Iris pigment epithelial cell (primary cell): ENCODE results near the gene SLC12A7.
"Not testable (repeated sequence)": the region's sequence is repeated elsewhere in the genome, so short reads cannot be mapped to it uniquely, and the experiment has no call there.

Experiments used
- DNase-seq: peaks from one replicate; pipeline ENCODE4 v3.0.0-alpha.2; 2011; ENCODE audit warnings: low read depth

The SLC12A7 gene

GRCh38 chr5:1034986-1035385 is 76.9 kb downstream of the SLC12A7 start:
- no peak for DNase-seq

DNA sequence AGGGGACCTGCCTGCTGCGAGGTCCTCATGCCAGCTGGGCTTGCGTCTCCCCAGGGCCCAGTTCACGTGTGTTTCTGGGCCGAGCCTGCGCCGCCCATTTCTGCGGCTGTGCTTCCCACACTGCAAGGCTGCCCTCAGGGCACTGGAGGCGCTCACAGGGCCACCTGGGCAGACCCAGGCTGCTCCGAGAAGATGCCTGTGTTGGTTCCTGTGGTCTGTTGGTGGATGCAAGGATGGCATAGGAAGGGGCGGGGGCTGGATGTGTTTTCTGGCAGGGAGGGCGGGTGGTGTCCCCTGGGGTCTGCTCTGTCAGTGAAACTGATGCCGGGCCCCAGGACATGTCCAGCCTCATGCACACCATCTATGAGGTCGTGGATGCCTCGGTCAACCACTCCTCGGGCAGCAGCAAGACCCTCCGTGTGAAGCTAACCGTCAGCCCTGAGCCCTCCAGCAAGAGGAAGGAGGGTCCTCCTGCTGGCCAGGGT is 77.4 kb downstream of the SLC12A7 start:
- no peak for DNase-seq

DNA sequence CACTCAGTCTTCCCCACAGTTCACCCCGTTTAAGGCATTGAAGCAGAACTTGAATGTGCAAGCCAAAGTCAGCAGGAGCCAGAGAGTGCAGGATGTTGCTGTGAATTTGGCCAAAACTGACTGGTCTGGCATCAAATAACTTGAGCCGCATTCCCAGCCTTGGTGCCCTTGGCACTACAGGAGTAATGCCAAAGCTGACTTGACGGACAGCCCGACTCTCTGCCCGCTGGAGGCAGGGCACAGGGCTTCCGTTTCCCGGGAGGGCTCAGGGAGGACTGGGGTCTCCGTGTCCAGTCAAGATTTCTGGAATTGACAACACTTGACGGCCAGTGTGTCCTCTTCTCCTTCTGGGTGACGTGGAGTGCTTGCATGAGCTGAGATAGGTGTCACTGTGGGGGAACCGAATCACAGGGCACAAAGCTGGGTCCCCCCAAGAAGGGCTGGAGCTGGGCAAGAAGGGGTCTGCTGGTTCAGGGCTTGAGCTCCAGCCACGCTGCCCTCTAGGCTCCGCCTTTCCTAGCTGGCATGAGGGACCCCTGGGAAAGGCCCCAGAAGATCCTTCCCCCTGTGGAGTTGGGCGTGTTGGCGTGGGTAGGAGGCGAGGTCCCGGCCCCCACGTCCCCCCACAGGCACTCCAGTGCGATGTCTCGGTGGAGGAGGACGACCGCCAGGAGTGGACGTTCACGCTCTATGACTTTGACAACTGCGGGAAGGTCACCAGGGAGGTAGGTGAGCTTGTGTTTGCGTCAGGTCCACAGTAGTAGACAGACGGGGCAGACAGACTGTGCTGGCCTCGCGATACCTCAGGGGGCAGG is 78.0 kb downstream of the SLC12A7 start:
- DNase-seq = no peak

- no peak for DNase-seq
Observed at GRCh38 chr5:1033178-1033577, 78.7 kb downstream of the SLC12A7 start.

GRCh38 chr5:1032551-1033027 is 79.3 kb downstream of the SLC12A7 start:
- DNase-seq = no peak

DNA sequence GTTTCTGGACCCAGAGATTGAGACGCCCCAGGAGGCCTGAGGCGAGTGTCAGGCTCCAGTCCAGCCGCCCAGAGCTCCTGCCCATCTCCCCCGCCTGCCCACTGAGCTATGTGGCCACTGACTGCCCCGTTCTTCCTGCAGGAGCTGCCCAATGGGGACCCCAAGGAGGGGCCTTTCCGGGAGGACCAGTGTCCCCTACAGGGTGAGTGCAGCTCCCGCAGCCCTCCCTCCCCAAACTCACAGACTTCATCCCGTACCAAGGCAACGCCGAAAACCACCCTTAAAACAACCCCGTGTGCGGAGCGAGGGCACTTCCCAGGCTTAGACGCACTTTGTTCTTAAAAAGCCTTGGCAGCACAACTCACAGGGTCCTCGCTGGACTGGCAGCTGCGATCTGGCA is 79.9 kb downstream of the SLC12A7 start:
- no peak for DNase-seq

- DNase-seq = no peak
Observed at GRCh38 chr5:1031306-1031959, 80.4 kb downstream of the SLC12A7 start.

- DNase-seq = no peak
Observed at GRCh38 chr5:1030801-1031271, 81.0 kb downstream of the SLC12A7 start.

DNA sequence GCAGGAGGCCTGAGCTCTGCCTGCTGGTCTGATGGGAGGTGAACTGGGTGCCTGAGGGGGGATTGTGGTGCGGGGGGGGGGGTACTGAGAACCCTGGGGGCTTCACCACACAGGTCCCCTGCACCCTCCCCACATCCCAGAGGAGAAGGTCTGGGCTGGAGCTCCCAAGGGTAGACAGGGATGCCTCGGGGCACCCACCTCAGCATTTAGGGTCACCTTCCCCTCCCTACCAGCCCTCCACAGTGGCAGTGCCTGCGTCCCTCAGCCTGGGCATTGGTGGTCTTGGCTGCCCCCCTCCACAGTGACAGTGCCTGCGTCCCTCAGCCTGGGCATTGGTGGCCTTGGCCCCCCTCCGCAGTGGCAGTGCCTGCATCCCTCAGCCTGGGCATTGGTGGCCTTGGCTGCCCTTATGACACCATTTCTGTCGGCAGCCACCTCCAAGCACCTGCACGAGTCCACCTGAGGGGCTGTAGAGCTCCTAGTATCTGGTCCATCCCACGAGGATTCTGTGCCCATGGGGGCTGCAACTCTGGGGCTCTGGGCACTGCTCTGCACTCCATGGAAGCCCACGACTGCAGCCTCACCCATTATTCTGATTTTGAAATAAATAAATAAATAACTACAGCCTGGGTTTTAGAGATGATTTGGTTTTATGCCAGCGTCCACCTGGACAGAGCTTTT is 81.8 kb downstream of the SLC12A7 start:
- no peak for DNase-seq

DNA sequence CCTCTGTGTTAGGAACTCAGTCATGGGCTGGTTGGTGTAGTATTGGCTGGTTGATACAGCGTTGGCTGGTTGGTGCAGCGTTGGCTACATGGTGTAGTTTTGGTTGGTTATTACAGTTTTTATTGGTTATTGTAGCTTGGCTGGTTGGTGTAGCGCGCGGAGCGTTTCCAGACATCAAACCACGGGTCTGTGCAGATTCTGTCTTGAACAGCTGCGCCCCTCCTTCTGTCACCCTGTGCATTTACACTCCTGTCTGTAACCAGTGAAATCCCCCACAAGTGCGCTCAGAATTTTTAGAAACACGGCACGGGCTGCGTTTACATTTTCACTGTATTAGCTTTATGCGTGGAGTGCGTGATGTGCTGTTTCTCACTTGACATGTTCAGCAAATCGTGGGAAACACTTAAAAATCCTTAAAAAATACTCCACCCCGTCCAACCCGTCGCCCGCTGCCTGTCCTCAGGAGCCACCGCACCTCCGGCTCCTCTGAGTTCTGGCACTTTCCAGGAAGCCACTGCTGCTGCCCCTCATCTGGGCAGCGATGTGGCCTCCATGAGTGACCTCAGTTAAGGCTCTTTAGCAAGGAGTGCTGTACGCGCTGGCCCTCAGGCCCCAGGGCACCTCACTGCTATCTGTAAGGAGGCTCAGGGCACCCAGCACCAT is 82.5 kb downstream of the SLC12A7 start:
- DNase-seq = no peak

GRCh38 chr5:1028481-1029281 is 83.2 kb downstream of the SLC12A7 start:
- DNase-seq = no peak

- no peak for DNase-seq
Observed at GRCh38 chr5:1027631-1028441, 84.0 kb downstream of the SLC12A7 start.

DNA sequence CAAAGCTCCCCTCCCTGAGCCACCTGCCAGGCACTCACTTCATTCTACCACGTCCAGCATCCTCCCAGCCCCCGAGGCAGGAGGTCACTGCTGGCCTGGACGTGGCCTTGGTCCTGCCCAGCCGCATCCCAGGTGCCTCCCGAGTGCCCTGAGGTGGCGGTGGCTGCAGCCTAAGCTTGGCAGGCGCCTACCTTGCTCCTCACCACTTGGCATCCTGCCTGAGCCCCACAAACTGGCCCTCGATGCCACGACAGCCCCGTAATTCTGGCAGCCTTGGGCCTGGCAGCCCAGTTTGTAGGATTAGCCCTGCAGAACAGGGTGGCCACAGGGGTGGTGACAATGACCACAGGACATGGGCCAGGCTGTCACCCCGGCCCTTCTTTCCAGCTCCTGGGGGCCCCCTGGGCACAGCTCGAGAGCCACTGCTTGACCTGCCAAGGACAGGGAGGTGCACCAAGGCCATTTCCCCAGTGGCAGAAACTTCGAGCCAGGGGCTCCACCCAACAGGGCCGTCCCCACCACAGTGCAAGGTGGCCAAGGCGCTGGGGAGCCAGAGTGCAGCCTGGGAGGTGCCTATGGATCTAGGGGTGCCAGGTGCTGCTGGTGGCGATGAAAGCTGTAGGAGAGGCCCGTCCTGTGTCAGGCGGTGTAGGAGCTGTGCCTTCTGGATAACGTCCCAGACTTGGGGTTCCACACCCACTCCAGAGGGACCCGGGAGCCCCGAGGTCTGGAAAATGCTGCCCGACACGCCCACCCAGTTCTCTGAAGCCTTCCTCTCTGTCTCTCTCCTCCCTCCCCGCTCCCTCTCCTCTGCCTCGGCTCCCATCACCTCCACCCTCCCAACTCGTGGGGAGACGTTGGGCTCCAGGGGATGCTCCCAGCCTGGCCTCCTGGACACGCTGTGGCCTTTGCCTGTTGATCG is 84.9 kb downstream of the SLC12A7 start:
- DNase-seq = no peak

- DNase-seq = not testable (repeated sequence)
Observed at GRCh38 chr5:1021969-1022336, 89.9 kb downstream of the SLC12A7 start.

DNA sequence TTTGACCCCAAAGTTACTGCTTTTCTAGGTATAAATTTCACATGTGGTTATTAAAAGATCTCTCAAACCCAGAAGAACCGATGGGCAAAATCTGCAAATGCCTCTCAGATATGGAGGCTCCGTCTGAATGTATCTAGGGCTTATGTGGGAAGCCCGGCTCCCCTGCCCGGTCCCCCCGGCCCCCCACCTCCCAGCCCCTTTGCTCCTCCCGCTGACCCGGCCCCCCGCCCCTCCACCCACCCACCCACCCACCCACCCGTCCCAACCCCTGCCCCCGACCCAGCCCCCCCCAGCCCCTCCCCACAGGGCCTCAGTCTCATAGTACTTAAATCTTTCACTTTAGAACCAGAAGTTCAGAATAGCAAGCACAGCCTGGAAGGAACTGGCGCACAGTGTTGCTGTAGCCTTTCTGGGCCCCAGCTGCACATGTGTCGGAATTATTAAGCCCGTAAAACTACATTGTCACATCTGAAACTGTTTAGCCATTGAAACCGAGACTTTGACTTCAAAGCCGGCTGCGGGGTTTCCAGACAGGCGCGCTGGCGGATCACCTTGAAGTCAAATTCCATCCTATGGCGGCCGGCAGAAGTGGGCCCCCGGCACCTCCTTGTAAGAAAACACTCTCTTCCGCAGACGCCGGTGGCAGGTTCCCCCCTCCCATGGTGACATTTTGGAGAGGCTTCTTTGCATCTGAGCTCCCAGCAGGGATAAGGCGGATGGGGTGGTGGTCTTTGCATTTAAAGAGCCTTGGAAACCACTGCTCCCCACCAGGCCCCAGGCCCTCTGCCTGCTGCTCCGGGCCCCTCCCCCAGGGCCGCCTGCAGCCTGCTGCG is 90.5 kb downstream of the SLC12A7 start:
- DNase-seq = no peak

- DNase-seq = no peak
Observed at GRCh38 chr5:1020452-1020961, 91.4 kb downstream of the SLC12A7 start.

DNA sequence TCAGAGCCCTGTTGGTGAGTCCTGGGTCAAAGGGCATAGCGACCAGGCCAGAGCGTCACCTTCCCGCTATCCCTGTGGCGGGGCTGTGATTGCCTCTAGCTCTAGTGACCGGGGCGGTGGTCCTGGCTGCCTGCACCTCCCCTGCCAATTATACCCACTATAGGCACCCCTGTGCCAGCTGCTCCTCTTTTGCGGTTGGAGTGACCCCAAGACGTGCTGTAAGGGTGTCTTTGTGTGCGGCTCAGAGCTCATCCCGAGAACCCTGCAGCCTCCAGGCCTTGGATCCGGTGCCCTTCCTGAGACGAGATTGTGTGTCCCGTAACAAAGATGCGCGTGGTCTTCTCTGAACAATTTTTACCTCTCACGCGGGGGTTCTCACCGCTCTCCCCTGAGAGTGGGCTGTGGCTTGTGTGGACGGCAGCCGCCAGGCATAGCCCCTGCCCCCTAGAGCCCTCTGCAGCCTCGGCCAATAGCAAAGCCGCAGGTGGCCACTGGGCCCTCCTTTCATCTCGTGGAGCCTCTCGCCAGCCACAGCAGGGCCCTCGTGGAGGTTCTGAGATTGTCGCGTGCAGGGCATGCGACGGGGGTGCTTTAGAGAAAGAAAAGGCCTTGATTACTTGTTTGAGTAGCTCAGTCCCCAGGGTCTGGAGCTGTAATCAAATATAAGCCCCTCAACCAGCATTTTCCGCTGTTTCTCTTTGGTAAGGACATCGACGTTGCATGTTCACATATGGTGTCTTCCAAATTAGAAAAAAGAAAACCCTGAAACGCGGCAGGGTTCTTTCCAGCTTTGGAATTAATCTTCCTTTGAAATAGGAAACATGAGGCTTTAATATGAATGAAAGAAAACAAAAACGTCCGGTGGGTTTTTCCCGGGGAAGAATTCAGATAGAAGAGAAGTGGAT is 92.6 kb downstream of the SLC12A7 start:
- DNase-seq = no peak
